Fibroblast of lung (primary cell): ENCODE results near the gene SNTN.

Experiments used
- CTCF ChIP-seq, 2 donors: IDR thresholded peaks in 1 of 2; conservative IDR thresholded peaks in 1 of 2; 1 replicate in 1 of 2; 2 replicates in 1 of 2; pipeline ENCODE4 v1.5.1; 2011 to 2012; ENCODE audit warnings: low read length in 2 of 2, control low read depth in 1 of 2, inconsistent platforms in 1 of 2, low read depth in 1 of 2, mild to moderate bottlenecking in 1 of 2
- EZH2 ChIP-seq: IDR thresholded peaks from 2 replicates; pipeline ENCODE4 v1.5.1; 2012; ENCODE audit warnings: low read length, control low read depth, mild to moderate bottlenecking; ENCODE audit errors: missing control alignments

GRCh38 chr3:63707731-63708130 is 55.3 kb downstream of the SNTN start:
- no peak for TF ChIP-seq CTCF (conservative IDR thresholded peaks at IDR 0.05 in 1 of 2, IDR thresholded peaks at IDR 0.05 in 1 of 2; ENCODE audit: low read depth in 1 of 2, low read length in 2 of 2)
- no peak for TF ChIP-seq EZH2
